HPDE6-E6E7 (cell line): ENCODE results near the gene CDH4.
"Not testable (repeated sequence)": the region's sequence is repeated elsewhere in the genome, so short reads cannot be mapped to it uniquely, and the experiment has no call there.

Source experiments
- DNase-seq: peaks from one replicate; pipeline ENCODE4 v3.0.0; 2011; ENCODE audit warnings: missing footprints; ENCODE audit errors: extremely low spot score

CDH4 gene

DNA sequence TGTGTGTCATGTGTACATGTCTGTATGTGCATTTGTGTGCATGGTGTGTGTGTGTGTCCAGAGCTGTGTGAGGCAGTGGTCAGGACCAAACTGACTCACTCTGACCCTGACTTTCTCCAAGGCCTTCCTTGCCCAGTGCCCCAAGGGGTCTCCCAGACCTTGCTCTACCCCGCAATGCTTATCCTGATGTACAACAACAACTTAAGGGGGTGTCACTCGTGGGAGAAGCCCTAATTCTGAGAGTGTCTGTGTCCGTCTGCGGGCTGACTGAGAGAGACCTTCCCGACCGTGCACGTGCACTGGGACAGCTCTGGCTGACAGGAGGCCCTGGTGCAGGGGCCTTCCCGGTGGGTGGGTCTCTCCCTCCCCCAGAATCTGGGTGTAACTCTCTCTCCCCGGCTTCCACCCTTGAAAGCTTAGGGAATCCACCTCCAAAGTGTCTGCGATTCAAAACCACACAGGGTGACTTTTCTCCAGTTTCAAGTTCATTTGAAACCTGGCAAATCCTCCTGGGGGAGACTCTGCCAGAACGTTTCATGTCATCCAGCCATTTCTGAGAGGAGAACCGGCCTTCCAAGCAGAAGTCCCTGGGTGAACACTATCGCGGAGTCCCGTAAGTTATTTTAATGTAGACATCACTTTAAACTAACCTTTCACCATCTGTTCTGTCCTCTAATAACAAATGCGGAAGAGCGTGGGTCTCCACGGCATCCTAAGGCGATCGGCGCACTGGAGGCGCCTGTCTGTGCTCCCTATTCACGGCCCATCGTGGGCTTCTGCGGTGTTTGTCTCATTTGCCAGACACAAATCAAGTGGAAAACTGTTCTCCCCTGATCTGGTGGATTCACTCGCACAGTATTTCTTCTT, 588.1 kb downstream of the CDH4 start:
- DNase-seq, result no peak

DNA sequence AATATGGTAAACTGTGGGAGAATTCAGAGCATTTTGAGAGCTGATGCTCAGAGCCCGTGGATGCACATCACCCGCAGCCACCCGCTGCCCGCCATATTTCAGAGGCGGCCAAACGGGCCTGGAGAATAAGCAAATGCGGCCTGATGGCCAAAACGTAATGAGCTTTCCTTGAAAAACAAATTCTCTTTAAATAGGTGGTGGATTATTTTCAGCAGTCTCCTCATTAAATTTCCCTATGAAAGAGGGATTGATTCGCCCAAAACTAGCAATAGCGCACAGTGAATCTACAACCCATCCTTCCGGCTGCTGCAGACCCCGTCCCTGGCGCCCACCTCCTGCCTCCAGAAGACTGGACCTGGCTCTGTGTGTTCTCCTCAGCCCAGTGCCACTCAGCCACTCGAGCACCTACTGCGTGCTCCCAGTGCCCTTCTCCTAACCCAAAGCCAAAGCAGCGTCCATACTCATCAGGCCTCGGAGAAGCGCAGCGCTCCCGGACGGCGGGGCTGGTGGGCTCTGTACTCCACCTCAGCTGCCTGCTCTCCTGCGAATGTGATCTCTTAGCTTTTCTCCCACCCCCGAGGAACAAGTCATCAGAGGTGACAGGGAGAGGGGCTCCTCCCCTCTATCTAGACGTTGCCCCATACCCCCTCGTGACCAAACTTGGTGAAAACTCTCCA, 588.9 kb downstream of the CDH4 start:
- DNase-seq, result no peak

DNA sequence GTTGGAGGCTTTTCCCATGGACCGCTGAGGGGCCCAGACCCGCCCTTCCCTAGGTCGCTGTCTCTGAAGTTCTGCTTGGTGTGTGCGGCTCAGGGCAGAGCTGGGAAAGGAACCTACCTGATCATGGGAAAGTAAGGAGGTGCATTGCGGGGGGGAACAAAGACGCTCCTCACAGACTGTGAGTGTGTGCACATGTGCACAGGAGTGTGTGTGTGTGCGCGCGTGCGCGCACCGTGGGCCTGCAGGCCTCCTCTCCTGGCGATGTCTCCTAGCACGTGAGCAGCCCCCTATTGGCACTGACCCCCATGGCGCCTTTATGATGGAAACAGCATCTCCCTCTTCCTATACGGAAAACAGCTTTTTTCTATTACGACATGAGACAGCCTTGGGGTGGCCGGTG, 589.5 kb downstream of the CDH4 start:
- DNase-seq, result no peak

DNA sequence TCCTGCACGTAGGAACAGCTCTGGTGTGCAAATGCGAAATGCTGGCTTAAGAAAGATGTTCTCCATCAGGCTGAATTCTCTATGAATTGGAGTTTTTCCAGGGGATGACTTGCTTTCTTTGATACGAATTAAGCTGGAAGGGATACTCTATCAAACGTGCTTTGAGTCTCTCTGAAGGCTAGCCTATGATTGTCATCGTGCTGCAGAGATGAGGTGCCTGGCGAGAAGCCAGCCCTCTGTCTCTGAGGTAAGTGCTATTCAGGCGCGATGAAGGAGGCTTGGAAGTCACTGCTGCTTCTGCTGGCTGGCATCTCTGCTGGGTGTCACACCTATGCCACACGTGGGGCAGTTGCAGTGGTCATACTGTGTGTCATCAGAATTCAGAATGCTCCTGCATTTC, 589.9 kb downstream of the CDH4 start:
- DNase-seq, result no peak

DNA sequence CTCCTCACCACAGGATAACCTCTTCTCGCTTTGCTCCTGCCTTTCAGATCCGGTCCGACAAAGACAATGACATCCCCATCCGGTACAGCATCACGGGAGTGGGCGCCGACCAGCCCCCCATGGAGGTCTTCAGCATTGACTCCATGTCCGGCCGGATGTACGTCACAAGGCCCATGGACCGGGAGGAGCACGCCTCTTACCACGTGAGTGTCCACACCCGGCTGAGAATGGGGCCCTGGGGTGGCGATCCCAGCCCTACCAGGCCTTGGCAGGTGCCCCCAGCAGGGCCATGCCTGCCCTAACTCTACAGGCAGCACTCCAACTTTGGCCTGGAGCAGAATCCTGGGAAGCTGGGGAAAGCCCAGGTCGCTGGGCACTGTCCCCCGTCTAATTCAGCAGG, 592.6 kb downstream of the CDH4 start:
- DNase-seq, result no peak

DNA sequence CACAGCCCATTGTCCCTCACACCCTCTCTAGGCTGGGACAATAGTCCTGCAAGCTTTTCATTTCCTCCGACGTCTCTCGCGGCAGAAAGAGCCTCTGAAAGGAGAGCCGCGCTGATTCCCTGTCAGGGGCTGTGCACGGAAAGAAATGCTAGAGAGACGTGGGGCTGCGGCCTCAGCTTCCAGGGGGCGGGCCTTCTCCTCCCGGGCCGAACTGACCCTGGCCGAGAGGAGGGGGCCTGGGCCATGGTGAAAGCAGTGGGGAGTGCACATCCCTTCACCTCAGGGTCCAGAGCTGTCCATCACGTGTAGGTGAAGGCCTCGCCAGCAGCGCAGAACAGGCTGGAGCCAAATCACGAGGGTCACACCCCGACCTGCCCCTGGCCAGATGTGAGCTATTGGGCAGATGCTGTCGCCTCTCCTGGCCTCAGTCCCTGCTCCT, 593.2 kb downstream of the CDH4 start:
- DNase-seq, result no peak

DNA sequence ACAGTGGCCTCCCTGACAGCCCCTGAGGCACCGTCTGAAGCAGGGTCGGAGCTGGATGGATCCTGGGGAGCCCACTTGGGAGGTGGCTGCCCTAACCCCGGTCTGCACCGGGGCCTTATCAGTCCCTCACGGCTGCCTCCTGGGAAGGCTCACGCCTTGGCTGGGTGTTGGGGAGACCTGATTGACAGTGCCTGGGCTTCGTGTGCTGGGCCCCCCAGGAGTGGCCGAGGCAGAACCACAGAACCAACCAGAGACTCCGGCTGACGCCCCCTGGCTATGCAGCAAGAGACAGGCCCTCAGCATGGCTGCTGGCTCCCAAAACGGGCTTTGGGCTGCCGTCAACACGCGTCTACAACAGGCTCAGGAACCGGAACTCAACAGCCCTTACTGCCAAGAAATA, 594.0 kb downstream of the CDH4 start:
- DNase-seq, result no peak

DNA sequence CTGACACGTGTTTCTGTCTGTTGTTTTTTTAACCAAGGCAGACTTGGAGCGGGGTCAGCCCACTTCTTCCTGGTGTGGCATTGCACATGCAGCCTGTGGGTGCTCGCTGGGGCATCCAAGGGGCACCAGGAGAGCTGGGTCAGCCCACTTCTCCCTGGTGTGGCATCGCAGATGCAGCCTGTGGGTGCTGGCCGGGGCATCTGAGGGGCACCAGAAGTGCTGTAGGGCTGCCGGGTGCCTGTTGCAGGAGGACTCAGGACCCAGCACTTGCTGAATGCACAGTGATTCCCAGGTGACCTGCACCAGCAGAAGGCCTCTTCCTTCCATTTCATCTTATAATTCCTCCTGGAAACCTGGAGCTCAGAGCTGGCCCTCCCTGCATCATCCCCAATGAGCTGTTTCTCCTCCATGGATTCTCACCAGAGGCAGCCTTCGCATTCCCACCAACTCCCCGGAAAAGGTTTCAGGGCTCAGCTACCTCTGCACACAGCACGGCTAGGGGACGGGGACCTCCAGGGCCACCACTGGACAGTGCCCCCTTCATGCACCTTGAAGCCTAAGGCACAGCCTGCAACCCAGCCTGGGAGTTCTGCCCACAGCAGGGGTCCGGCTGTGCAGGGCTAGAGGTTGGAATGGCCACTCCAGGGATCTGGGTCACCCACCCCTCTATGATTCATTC, 594.8 kb downstream of the CDH4 start:
- no peak for DNase-seq

DNA sequence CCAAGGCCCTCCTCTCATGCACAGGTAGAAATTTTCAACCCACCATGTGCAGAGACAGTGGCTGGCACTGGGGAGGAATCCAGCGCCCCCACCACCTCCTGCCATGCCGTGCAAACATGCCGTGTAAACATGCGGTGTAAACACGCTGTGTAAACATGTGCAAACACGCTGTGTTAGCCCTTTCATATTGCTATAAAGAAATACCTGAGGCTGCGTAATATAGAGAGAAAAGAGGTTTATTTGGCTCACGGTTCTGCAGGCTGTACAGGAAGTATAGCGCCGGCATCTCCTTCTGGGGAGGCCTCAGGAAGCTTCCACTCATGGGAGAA, 595.3 kb downstream of the CDH4 start:
- no peak for DNase-seq

DNA sequence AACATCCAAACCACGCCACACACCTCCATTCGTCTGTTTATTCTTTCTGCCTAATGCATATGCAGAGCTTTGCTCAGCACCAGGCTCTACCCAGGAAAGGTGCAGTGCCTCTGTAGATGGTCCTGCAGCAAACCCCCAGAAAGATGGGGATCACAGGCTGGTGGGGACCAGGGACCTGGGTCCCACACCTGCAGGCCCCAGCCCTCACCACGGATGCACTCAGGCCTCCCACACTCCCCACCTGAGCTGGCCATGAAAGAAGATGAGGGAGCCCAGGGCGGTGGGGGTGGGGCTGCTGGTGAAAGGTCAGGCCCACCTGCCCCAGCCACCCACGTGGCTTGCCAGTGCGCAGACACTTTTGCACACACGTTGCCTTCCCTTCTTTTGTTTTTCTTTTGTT, 595.9 kb downstream of the CDH4 start:
- DNase-seq, result no peak

DNA sequence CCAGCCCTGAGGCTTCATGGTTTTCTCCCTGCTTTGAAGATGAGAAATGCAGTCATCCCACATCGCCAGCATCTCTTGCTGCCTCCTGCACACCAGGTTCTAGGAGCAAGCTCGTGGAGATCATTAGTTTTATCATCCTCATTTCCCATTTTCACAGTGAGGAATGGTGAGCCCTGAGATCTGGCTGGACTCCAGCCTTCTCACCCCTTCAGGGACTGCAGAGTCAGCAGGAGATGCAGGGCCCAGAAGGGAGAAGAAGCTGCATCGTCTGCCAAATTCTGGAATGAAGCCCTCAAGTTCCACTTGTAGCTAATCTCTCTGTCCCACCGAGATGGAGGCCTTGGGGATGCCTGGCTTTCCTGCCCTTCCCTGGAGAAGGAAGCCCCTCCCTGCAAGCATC, 596.8 kb downstream of the CDH4 start:
- DNase-seq, result no peak

DNA sequence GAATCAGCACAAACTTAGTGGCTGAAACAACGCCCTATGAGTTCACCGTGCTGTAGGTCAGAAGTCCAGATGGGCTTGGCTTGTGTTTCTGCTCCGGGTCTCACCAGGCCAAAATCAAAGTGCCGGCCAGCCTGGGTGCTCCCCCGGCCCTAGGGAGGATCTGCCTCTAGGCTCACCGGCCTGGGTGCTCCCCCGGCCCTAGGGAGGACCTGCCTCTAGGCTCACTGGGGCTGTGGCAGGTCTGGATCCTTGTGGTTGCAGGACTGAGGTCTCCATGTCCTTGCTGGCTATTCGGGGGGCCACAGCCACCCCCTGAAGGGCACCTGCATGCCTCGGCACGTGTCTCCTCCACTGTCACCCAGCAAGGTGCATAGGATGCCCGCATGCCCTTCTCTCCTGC, 597.3 kb downstream of the CDH4 start:
- no peak for DNase-seq

DNA sequence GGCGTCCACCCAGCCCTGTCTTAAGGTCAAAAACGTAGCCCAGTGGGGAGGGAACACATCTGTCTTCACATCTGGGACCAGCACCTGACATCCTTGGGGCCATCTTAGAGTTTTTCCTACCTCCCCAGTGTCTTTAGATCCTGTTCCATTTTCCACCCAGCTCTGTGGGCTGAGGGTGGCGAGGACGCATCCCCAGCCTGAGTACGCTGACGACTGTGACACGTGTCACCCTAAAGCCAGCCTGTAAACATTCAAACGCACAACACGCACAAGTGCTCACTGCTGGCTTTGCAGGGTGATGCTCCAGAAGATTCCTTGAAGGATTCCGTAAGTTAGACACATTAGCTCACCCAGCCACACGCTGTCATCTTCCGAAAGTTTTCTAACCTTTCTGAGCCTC, 597.8 kb downstream of the CDH4 start:
- no peak for DNase-seq

DNA sequence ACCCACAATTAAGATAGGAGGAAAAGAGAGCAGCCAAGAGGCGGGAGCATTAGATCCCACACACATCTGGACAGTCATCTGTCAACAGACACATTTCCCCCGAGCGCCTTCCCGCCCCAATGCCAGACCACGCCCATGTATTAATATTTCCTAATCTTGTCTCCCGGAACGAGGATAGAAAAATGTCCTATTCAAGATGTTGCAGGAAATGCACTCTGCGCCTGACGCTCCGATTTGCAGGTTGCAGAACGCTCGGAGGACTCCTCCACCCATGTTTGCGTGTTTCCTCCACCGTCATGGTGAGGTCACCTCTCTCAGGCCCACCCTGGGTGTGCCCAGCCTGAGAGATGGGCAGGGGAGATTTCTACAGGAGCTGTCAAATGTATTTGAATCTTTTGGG, 598.4 kb downstream of the CDH4 start:
- DNase-seq, result no peak

DNA sequence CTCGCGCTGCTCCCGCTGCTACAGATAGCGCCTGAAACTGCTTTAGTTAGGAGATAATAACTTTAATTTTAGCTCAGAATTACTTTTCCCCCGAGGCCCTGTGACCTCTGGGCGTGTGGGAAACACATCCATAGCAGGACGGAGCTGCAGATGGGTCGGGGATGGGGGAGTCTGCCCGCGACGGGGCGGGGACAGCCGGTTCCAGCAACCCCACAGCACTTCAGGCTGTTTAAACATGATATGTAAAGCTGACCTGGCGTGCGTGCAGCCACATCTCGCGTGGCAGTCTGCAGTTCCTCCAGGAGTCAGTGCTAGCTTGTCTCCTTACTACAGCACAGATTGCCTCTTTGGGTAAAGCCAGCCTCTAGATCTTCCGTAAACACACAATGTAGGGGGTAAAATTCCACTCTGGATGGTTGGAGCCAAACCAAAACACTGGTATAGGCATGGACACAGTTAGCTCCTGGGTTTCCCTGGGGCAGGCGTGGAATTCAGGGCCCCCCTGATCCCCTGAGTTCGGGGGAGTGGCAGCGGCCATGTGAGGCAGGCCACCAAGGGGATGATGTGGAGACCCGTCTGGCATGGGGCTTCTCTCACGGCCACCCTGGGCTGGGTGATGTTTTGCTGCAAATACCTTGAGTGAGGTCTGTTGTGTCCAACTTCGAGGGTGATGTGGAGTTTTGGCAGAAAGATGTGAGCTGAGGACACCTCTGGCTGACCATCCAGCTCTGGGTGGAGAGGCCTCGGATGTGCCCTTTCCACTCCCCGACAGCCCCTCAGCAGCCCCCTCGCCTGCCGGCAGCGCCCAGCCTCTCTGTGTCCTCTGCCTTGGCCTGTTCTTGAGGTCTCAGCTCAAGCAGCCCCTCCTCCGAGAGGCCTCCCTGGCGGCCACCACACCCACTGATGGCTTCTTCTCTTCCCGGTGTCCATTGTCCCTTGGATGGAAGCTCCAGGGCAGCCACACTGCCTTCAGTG, 599.2 kb downstream of the CDH4 start:
- DNase-seq, result no peak

DNA sequence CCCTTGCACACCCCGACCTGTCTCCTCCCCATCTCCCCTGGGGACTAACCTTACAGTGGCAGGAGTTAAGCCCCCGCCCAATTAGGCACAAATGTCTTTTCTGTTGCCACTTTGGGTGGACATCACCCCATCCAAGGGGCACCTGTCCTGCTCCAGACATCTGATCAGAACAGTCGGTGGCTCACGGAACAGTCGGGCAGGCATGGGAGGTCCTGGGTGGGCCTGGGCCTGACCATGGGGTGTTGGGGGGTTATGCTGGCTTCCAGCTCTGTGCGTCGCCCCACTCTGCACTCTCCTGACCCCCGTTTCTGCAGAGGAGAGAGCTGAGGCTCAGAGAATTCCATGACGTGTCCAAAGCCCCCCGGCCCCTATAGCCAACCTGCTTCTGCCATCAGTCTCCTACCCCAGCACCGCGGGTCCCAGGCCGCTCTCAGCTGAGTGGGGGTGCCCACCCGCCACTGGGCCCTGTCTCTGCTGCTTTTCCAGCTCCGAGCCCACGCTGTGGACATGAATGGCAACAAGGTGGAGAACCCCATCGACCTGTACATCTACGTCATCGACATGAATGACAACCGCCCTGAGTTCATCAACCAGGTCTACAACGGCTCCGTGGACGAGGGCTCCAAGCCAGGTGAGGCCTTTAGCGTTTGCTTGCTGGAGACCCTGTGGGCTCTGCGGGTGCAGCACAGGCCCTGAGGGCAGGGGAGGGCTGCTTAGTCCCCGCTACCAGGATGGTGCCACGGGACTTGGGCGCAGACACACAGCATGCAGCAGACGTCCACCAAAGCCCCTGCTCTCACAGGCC, 600.4 kb downstream of the CDH4 start:
- no peak for DNase-seq

DNA sequence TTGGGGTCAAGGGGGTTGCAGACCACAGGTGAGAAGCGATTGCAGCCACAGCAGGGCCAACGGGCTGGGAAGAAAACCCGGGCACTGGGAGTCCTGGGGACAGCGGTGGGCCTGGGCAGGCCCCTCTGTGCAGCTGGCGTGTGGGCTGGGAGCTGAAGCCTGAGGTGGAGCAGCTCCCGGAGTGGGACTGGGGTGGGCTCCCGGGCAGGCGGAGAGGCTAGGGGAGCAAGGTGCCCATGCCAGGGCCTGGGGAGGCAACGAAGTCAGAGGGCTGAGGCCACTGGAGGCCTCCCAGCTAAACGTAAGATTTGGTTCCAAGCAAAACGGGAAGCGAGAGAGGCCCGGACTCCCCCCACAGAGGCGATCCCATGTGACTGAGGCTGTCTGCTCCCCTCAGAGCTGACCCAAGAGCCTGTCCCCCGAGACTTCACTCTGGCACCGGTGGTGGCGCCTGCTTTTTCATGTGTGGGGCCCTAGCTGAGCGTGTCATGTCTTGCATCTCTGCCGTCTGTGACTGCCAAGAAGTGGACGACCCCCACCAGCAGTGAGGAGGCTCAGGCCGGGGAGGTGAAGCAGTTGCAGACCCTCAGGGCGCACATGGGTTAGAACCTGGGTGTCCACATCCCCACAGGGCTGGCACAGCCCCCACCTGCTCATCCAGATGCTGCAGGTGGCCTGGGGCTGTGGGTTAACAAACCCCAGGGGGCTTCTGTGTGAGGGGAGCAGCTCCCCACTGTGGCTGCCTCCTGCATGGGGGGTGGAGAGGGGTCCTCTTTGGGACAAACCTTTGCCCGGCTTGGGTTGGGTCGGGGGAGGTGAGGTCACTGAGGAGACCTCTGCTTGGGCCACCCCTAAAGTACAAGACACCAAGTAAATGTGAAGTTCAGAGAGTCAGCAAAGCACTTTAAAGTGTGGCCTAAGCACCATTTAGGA, 601.3 kb downstream of the CDH4 start:
- no peak for DNase-seq

DNA sequence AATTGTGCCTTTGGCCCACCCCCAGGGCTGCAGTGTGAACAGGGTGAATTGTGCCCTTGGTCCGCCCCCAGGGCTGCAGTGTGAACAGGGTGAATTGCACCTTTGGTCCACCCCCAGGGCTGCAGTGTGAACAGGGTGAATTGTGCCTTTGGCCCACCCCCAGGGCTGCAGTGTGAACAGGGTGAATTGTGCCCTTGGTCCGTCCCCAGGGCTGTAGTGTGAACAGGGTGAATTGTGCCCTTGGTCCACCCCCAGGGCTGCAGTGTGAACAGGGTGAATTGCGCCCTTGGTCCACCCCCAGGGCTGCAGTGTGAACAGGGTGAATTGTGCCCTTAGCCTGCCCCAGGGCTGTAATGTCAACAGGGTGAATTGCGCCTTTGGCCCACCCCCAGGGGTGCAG, 602.5 kb downstream of the CDH4 start:
- not testable (repeated sequence) for DNase-seq

DNA sequence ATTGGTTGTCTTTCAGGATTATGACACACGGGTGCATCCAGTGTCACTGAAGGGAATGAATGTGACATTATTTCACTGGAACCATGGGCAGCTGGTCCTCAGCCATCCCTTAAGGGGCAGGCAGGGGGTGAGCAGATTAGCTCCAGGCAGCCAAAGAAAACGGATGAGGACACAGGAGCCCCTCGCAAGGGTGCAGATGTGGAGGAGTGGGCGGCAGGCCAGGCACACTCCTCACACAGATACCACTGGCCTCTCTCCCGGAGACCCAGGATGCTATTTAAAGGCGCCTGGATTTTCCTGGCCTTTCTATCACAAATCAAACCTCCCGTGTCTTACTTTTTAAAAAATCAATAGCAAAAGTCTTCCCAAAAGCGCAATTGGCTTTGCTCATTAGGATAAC, 603.2 kb downstream of the CDH4 start:
- DNase-seq, result no peak
